ENCODE data around the gene ARHGAP22.

ARHGAP22 gene

DNA sequence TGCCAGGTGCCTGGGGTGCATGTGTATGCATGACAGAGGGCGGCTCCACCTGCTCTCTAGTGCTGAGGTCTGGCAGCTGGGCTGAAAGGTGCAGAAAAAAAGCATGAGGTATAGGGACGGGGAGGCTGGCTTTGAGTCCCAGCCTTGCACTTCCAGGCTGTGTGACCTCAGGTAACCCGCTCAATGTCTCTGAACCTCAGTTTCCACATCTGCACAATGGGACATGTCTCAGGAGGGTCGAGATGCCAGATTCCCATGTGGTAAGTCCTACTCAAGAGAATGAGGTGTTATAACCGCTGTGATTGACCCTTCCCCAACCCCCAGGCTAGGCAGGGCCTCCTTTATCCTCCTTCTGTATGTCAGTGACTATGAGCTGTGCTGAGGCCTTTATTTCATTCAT is 48.8 kb downstream of the ARHGAP22 start:
- no peak for TF ChIP-seq FOXP2 (optimal IDR thresholded peaks at IDR 0.05; ENCODE audit: borderline replicate concordance, extremely low read depth, extremely low read length, insufficient read depth)
- TF ChIP-seq POLR2AphosphoS5 (IDR thresholded peaks at IDR 0.05; ENCODE audit: low read depth, low read length), result no peak
- TF ChIP-seq, protein P1, sequence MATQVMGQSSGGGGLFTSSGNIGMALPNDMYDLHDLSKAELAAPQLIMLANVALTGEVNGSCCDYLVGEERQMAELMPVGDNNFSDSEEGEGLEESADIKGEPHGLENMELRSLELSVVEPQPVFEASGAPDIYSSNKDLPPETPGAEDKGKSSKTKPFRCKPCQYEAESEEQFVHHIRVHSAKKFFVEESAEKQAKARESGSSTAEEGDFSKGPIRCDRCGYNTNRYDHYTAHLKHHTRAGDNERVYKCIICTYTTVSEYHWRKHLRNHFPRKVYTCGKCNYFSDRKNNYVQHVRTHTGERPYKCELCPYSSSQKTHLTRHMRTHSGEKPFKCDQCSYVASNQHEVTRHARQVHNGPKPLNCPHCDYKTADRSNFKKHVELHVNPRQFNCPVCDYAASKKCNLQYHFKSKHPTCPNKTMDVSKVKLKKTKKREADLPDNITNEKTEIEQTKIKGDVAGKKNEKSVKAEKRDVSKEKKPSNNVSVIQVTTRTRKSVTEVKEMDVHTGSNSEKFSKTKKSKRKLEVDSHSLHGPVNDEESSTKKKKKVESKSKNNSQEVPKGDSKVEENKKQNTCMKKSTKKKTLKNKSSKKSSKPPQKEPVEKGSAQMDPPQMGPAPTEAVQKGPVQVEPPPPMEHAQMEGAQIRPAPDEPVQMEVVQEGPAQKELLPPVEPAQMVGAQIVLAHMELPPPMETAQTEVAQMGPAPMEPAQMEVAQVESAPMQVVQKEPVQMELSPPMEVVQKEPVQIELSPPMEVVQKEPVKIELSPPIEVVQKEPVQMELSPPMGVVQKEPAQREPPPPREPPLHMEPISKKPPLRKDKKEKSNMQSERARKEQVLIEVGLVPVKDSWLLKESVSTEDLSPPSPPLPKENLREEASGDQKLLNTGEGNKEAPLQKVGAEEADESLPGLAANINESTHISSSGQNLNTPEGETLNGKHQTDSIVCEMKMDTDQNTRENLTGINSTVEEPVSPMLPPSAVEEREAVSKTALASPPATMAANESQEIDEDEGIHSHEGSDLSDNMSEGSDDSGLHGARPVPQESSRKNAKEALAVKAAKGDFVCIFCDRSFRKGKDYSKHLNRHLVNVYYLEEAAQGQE (IDR thresholded peaks at IDR 0.05; ENCODE audit: insufficient read depth in 1 of 2, low read depth in 2 of 2, low read length in 2 of 2), result no peak
- no peak for TF ChIP-seq TAF1 (IDR thresholded peaks at IDR 0.05; ENCODE audit: borderline replicate concordance, insufficient read depth, low read length)
- TF ChIP-seq SIN3A (IDR thresholded peaks at IDR 0.05; ENCODE audit: borderline replicate concordance, insufficient read depth, low read length), result no peak

DNA sequence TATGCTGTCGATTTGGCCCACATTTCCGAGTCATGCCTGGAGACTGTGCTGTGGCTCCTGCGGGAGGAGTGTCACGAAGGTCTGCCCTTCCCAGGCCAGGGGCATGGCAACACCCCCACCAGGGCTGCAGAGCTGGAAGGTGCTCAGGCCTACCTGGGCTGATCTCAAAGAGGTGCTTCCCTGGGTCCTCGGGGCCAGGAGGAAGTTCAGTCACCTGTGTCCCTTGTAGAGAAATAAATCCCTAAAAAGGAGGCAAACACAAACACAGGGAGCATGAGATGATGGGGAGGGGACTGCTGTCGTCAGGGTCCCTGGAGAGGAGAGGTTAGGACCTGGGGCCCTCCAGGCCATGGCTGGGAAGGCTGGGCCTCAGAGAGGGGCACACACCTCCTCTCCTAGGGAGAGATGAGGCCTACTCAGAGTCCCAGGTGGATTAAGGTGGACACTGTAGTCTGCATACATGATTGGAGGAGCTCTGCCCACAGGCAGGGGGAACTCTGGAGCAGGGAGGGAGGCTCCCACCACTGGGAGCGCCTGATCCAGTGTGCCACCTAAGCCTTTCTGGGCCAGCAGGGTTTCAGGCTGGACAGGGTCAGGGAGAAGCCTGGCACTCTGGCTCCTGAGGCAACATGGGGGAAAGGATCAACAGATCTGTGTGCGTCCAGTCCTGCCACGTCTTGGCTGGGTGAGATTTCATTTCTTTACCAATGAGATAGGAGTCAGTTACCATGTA is 49.4 kb downstream of the ARHGAP22 start:
- TF ChIP-seq, protein P1 (IDR thresholded peaks at IDR 0.05; ENCODE audit: insufficient read depth in 1 of 2, low read depth in 2 of 2, low read length in 2 of 2), result no peak
- TF ChIP-seq SIN3A (IDR thresholded peaks at IDR 0.05; ENCODE audit: borderline replicate concordance, insufficient read depth, low read length), result no peak
- TF ChIP-seq FOXP2 (optimal IDR thresholded peaks at IDR 0.05; ENCODE audit: borderline replicate concordance, extremely low read depth, extremely low read length, insufficient read depth), result no peak
- no peak for TF ChIP-seq TAF1 (IDR thresholded peaks at IDR 0.05; ENCODE audit: borderline replicate concordance, insufficient read depth, low read length)
- no peak for TF ChIP-seq POLR2AphosphoS5 (IDR thresholded peaks at IDR 0.05; ENCODE audit: low read depth, low read length)

DNA sequence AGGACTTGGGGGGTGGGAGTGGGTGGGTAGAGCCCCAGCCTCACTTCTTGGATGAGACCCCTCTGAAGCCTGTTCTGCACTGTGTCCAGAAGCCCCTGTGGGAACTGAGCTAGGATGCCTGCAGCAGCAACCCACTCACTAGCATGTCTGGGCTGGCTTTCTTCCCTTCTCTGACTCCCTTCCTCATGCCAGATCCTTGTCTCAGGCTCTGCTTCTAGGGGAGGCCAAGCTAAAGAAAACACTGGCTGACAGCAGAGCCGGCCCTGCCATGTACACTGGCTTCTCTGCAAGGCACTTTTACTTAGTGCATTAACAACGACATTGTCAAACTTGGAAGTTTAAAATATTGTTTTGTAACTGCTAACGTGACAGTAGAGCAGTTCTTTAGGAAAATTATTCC is 50.2 kb downstream of the ARHGAP22 start:
- no peak for TF ChIP-seq TAF1 (IDR thresholded peaks at IDR 0.05; ENCODE audit: borderline replicate concordance, insufficient read depth, low read length)
- no peak for TF ChIP-seq FOXP2 (optimal IDR thresholded peaks at IDR 0.05; ENCODE audit: borderline replicate concordance, extremely low read depth, extremely low read length, insufficient read depth)
- no peak for TF ChIP-seq POLR2AphosphoS5 (IDR thresholded peaks at IDR 0.05; ENCODE audit: low read depth, low read length)
- TF ChIP-seq, protein P1 (IDR thresholded peaks at IDR 0.05; ENCODE audit: insufficient read depth in 1 of 2, low read depth in 2 of 2, low read length in 2 of 2), result no peak
- no peak for TF ChIP-seq SIN3A (IDR thresholded peaks at IDR 0.05; ENCODE audit: borderline replicate concordance, insufficient read depth, low read length)

DNA sequence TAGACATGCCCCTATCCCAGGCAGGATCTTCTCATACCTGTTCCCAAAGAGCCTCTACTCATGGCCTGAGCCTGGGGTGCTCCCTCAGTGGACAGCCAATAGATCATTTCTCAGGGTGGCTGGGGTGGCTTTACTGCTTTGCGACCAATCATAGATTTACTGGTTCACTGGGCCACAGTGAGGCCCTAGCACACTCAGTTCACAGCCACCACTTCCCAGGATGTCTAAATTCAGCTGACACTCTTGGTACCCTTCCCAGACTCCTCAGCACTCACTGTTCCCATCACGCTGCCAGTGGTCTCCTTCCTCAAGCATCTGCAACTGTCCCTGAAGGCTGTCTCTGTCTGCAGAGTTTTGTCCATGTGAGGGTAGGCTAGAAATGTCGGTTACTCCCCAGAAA is 50.6 kb downstream of the ARHGAP22 start:
- TF ChIP-seq TAF1 (IDR thresholded peaks at IDR 0.05; ENCODE audit: borderline replicate concordance, insufficient read depth, low read length) (no peak), SIN3A (IDR thresholded peaks at IDR 0.05; ENCODE audit: borderline replicate concordance, insufficient read depth, low read length) (no peak), POLR2AphosphoS5 (IDR thresholded peaks at IDR 0.05; ENCODE audit: low read depth, low read length) (no peak), FOXP2 (optimal IDR thresholded peaks at IDR 0.05; ENCODE audit: borderline replicate concordance, extremely low read depth, extremely low read length, insufficient read depth) (no peak)
- TF ChIP-seq, protein P1 (IDR thresholded peaks at IDR 0.05; ENCODE audit: insufficient read depth in 1 of 2, low read depth in 2 of 2, low read length in 2 of 2), result no peak

Measured in PFSK-1 (cell line).